IMR-90 (cell line): ENCODE results near the gene ZNF385B.

ENCODE experiments used
- CEBPB ChIP-seq: IDR thresholded peaks from 2 replicates; pipeline ENCODE4 v1.6.1; 2012; ENCODE audit warnings: low read depth, low read length, improper control_type of control experiment
- CTCF ChIP-seq: conservative IDR thresholded peaks from 2 replicates; pipeline ENCODE4 v1.5.1; 2012; ENCODE audit warnings: mild to moderate bottlenecking, low read depth, low read length, improper control_type of control experiment
- MXI1 ChIP-seq: IDR thresholded peaks from 2 replicates; pipeline ENCODE4 v1.6.1; 2012; ENCODE audit warnings: low read depth, mild to moderate bottlenecking, low read length, moderate library complexity, borderline replicate concordance
- POLR2A ChIP-seq: IDR thresholded peaks from 2 replicates; pipeline ENCODE4 v1.6.1; 2012; ENCODE audit warnings: mild to moderate bottlenecking, low read depth, low read length
- RCOR1 ChIP-seq: IDR thresholded peaks from 2 replicates; pipeline ENCODE4 v1.6.1; 2012; ENCODE audit warnings: mild to moderate bottlenecking, low read length, improper control_type of control experiment; ENCODE audit not compliant: insufficient replicate concordance

GRCh38 chr2:179703702-179704101, 157.7 kb downstream of the ZNF385B start:
- TF ChIP-seq CTCF, result no peak
- no peak for TF ChIP-seq MXI1
- TF ChIP-seq RCOR1, result no peak
- TF ChIP-seq CEBPB, result no peak
- TF ChIP-seq POLR2A, result no peak
